ENCODE data around the gene LILRB5.
"Not testable (repeated sequence)": the region's sequence is repeated elsewhere in the genome, so short reads cannot be mapped to it uniquely, and the experiment has no call there.

DNA sequence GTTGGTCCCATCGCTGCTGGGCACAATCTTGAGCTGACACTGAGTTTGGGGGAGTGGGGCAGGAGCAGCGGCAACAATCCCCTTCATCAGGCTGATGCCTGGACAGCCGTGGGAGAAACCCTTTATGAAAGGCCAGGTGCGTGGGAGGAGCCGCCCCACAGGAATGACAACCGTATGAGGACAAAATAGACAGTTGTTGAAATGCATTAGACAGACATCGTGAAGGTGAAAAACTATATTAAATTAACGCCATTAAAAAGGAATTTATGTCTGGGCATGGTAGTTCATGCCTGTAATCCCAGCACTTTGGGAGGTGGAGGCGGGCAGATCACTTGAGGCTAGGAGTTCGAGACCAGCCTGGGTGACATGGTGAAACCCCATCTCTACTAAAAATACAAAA lies 32.5 kb downstream of the LILRB5 start:
- TF ChIP-seq POLR2A, EP300 (IDR thresholded peaks at IDR 0.05): not testable (repeated sequence)
- TF ChIP-seq, protein P1, sequence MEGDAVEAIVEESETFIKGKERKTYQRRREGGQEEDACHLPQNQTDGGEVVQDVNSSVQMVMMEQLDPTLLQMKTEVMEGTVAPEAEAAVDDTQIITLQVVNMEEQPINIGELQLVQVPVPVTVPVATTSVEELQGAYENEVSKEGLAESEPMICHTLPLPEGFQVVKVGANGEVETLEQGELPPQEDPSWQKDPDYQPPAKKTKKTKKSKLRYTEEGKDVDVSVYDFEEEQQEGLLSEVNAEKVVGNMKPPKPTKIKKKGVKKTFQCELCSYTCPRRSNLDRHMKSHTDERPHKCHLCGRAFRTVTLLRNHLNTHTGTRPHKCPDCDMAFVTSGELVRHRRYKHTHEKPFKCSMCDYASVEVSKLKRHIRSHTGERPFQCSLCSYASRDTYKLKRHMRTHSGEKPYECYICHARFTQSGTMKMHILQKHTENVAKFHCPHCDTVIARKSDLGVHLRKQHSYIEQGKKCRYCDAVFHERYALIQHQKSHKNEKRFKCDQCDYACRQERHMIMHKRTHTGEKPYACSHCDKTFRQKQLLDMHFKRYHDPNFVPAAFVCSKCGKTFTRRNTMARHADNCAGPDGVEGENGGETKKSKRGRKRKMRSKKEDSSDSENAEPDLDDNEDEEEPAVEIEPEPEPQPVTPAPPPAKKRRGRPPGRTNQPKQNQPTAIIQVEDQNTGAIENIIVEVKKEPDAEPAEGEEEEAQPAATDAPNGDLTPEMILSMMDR (IDR thresholded peaks at IDR 0.05) = not testable (repeated sequence)
